Peyer's patch (tissue), 4 donors: ENCODE measurements around the gene SLCO4A1.

Experiments
- POLR2A ChIP-seq, 2 donors: fragments of 450-650 bp; IDR thresholded peaks; one replicate each; pipeline ENCODE4 v1.5.1; 2017; ENCODE audit warnings: antibody characterized with exemption in 2 of 2, mild to moderate bottlenecking in 2 of 2, moderate library complexity in 2 of 2
- TF ChIP-seq, protein P1 (sequence below), 6 experiments: fragments of 450-650 bp in 4 of 6; fragments of 200-600 bp in 2 of 6; sonication (generic) in 1 of 6; IDR thresholded peaks; one replicate each; pipeline ENCODE4 v1.5.1; 2017 to 2019; ENCODE audit warnings: antibody characterized with exemption in 6 of 6, mild to moderate bottlenecking in 3 of 6, moderate library complexity in 1 of 6

DNA sequence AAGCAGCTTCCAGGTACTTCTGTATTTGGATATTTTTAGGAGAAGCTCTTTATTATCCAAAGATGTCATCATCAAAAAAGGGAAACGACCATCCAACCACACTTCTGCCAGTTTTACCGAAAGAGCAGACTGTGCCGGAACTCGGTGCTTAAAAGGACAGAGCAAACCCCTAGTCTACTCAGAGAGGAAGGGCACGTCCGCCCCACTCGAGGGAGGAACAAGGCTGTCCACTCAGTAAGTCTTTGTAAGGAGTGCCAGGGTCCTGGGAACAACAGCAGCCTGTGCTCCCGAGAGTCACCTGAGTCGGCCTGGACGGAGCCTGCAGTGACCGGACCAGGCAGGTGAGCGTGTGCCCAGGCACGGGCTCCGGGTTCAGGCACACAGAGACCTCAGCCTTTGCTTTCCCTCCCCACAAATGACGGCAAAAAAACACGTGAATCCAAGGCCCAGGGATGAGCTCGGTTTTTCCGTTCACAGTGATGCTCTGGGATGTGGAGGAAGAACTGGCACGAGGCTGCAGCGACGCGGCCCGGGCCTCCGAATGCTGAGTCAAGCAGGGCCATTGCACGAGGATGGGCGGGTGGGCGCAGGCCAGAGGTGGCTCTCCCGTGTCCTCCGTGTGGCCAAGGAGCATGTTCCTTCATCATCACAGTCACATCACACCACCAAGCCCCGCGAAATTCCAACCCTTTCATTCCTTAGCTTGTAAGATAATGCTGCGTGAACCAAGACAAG is 17.4 kb upstream of the SLCO4A1 start:
- TF ChIP-seq, protein P1, sequence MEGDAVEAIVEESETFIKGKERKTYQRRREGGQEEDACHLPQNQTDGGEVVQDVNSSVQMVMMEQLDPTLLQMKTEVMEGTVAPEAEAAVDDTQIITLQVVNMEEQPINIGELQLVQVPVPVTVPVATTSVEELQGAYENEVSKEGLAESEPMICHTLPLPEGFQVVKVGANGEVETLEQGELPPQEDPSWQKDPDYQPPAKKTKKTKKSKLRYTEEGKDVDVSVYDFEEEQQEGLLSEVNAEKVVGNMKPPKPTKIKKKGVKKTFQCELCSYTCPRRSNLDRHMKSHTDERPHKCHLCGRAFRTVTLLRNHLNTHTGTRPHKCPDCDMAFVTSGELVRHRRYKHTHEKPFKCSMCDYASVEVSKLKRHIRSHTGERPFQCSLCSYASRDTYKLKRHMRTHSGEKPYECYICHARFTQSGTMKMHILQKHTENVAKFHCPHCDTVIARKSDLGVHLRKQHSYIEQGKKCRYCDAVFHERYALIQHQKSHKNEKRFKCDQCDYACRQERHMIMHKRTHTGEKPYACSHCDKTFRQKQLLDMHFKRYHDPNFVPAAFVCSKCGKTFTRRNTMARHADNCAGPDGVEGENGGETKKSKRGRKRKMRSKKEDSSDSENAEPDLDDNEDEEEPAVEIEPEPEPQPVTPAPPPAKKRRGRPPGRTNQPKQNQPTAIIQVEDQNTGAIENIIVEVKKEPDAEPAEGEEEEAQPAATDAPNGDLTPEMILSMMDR (IDR thresholded peaks at IDR 0.05), result no peak
- TF ChIP-seq POLR2A (IDR thresholded peaks at IDR 0.05), result peak in 1 of 2 donors; percentile 25
